ENCODE measurements around the gene MRPL1. TPM values are rescaled to one million over a fixed set of nuclear protein-coding genes. Genes with fewer than 3 reads are reported as not detected.
"Not testable (repeated sequence)": the region's sequence is repeated elsewhere in the genome, so short reads cannot be mapped to it uniquely, and the experiment has no call there.

Gene MRPL1
- polyA plus RNA-seq, 3 donors = 14.8 to 33.0 (median 21.9) TPM

DNA sequence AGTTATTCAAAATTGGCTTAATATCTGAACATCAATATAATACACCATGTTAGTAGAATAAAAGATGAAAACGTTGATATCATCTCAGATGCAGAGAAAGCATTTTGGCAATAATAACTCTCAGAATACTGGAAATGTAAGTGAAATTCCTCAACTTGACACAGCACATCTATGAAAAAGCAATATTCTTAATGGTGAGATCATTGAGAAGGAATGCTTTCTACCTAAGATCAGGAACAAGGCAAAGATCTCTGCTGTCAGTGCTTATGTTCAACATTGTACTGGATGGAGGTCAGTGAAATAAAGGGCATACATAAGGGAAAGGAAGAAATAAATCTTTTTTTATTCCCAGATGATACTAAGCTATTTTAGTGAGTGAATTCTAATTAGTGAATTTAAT, 40.6 kb downstream of the MRPL1 start:
- WGBS, 3 donors = 83 to 89% (median 88%) methylated on average over 1 of the region's 1 CpG
- H3K27ac ChIP-seq (ENCODE audit: low read depth, low read length) = no peak overlapping the region

DNA sequence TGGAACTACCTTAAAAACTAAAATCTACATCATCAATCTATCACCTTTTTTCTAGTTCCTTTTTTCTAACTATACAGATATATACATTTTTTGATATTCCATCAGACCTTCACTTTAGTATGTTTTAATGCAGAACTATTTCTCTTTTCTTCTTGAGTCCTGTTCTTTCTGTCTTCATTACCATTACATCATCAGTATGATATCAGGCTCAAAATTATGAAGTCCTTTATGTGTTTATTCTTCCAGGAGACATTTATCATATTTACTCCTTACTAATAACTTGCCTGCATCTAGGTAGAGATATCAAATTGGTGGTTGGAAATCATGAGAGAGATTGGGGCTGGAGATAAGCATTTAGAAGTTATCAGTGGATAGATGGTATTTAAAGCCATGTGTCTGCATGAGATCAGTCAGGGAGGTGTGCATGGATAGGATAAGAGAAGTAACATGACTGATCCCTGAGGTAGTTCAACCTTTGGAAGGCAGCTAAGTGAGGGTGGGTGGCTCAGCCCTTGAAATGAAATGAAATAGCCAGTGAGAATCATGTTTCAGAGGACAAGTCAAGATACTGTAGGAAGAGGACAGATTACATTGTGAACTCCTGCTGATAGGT, 43.1 kb downstream of the MRPL1 start:
- H3K27ac ChIP-seq (ENCODE audit: low read depth, low read length) = no peak overlapping the region

- H3K27ac ChIP-seq (ENCODE audit: low read depth, low read length) = no peak overlapping the region
Observed at GRCh38 chr4:77910676-77911075, 48.0 kb downstream of the MRPL1 start.

GRCh38 chr4:77911091-77911490, 48.5 kb downstream of the MRPL1 start:
- WGBS, 3 donors = 98 to 100% (median 99%) methylated on average over 1 of the region's 1 CpG

DNA sequence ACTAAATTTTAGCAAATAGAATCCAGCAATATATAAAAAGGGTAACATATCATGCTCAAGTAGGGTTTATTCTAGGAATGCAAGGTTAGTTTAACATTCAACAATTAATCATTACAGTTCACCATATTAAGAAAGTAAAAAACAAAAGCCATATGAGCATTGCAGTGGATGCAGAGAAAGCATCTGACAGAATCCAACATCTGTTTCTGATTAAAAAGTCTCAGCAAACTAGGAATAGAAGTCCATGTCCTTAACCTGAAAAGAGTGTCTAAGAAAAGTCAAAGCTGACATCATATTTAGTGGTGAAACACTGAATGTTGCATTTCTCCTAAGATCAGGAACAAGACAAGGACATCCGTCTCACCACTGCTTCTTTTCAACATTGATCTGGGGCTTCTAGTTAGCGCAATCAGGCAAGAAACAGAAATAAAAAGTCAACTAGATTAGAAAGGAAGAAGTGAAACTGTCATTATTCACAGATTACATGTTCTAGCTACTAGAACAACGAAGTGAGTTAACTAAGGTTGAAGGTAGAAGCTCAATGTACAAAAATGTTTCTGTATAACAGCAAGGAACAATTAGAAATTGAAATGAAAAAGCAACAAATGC, 49.3 kb downstream of the MRPL1 start:
- 60 to 97% (median 75%) methylated on average over 3 of the region's 3 CpGs for WGBS, 3 donors
- no peak overlapping the region for H3K27ac ChIP-seq (ENCODE audit: low read depth, low read length)

More at GRCh38 chr4:77911091-77911490, 48.5 kb downstream of the MRPL1 start:
- no peak overlapping the region for H3K27ac ChIP-seq (ENCODE audit: low read depth, low read length)

DNA sequence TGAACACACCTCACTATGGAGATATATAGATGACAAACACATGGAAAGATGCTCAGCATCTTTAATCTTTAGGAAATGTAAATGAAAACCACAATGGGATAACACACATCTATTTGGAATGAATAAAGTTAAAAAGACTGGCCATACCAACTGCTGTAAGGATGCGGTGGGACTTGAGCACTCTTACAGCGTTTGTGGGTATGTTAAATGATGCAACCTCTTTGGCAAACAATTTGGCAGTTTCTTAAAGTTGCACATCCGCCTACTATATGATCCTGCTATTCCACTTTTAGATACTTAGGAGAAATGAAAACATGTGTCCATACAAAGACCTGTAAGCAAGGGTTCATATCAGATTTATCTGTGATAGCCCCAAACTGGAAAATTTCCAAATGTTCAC, 50.7 kb downstream of the MRPL1 start:
- no peak overlapping the region for H3K27ac ChIP-seq (ENCODE audit: low read depth, low read length)
- WGBS, 3 donors = 62 to 93% (median 75%) methylated on average over 3 of the region's 3 CpGs

- 92 to 94% (median 92%) methylated on average over 2 of the region's 2 CpGs for WGBS, 3 donors
- H3K27ac ChIP-seq (ENCODE audit: low read depth, low read length) = no peak overlapping the region
Observed at GRCh38 chr4:77917075-77917474, 54.4 kb downstream of the MRPL1 start.

DNA sequence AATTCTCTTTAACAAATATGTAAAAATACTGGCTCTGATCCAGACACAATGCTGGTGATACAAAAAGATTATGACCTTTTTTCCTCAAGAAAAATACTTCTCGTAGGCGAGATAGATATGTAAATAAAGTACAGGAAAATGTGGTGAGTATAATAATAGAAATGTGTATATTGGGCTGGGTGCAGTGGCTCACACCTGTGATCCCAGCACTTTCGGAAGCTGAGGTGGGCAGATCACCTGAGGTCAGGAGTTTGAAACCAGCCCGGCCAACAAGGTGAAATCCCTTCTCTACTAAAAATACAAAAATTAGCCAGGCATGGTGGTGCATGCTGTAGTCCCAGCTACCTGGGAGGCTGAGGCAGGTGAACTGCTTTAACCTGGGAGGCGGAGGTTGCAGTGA, 55.0 kb downstream of the MRPL1 start:
- no peak overlapping the region for H3K27ac ChIP-seq (ENCODE audit: low read depth, low read length)
- WGBS, 3 donors = 78 to 91% (median 79%) methylated on average over 5 of the region's 5 CpGs

- 64 to 84% (median 70%) methylated on average over 3 of the region's 3 CpGs for WGBS, 3 donors
- H3K27ac ChIP-seq (ENCODE audit: low read depth, low read length) = no peak overlapping the region
Observed at GRCh38 chr4:77920371-77920770, 57.7 kb downstream of the MRPL1 start.

GRCh38 chr4:77921701-77922100, 59.1 kb downstream of the MRPL1 start:
- H3K27ac ChIP-seq (ENCODE audit: low read depth, low read length) = no peak overlapping the region
- WGBS, 3 donors = 48 to 72% (median 53%) methylated on average over 5 of the region's 5 CpGs

DNA sequence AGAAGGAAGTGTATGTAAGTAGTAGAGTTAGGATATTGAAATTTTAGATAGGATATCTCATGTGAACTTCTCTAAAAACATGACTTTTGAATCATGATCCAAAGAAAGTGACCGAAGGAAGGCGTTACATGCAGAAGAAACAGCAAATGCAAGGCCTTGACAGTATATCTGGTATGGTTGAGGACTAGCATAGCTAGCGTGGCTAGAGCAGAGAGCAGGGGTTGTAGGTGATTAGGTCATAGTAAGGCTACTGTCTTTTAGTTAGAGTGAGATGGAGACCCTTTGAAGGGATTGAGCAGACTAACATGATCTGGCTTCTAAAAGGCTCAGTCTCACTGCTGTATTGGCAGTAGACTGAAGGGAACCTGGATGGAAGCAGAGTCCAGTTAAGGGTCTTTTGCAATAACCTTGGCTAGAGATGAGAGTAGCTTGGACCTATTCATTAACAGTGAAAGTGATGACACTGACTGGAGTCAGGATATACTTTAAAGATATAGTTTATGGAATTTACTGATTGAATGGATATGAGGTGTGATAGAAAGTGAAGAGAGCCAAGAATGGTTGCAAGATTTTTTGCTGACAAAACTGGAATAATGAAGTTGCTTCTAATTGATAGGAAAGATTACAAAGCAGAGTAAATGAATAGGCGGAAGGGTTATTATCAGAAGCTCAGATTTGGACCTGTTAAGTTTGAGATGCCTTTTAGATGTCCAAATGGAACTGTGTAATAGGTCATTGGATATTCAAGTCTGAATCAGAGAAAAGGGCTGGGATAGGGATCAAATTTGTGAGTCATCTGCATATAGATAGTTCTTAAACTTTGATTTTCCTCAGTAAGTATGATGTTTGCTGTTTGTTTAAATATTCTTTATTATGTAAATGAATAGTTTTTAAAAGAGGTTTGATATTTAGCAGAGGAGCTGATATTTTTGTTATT, 59.8 kb downstream of the MRPL1 start:
- no peak overlapping the region for H3K27ac ChIP-seq (ENCODE audit: low read depth, low read length)
- WGBS, 3 donors = 96 to 97% (median 96%) methylated on average over 4 of the region's 4 CpGs

- H3K27ac ChIP-seq (ENCODE audit: low read depth, low read length) = no peak overlapping the region
- 72 to 83% (median 76%) methylated on average over 1 of the region's 1 CpG for WGBS, 3 donors
Observed at GRCh38 chr4:77927991-77928925, 65.6 kb downstream of the MRPL1 start.

DNA sequence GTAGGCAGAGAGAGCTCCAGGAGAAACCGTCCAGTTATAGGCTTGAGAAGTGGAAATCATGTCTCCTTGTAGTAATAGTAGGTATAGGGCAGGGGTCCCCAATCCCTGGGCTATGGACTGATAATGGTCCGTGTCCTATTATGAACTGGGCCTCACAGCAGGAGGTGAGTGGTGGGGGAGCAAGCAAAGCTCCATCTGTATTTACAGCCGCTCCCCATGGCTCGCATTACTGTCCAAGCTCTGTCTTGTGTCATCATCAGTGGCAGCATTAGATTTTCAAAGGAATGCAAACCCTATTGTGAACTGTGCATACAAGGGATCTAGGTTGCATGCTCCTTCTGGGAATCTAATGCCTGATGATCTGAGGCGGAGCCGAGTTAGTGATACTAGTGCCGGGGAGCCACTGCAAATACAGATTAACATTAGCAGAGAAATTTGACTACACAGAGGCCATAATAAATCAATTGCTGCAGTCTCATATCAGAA, 67.6 kb downstream of the MRPL1 start:
- H3K27ac ChIP-seq (ENCODE audit: low read depth, low read length) = no peak overlapping the region
- 95 to 96% (median 96%) methylated on average over 7 of the region's 7 CpGs for WGBS, 3 donors

- 89 to 97% (median 97%) methylated on average over 4 of the region's 4 CpGs for WGBS, 3 donors
- no peak overlapping the region for H3K27ac ChIP-seq (ENCODE audit: low read depth, low read length)
Observed at GRCh38 chr4:77930876-77931275, 68.2 kb downstream of the MRPL1 start.

DNA sequence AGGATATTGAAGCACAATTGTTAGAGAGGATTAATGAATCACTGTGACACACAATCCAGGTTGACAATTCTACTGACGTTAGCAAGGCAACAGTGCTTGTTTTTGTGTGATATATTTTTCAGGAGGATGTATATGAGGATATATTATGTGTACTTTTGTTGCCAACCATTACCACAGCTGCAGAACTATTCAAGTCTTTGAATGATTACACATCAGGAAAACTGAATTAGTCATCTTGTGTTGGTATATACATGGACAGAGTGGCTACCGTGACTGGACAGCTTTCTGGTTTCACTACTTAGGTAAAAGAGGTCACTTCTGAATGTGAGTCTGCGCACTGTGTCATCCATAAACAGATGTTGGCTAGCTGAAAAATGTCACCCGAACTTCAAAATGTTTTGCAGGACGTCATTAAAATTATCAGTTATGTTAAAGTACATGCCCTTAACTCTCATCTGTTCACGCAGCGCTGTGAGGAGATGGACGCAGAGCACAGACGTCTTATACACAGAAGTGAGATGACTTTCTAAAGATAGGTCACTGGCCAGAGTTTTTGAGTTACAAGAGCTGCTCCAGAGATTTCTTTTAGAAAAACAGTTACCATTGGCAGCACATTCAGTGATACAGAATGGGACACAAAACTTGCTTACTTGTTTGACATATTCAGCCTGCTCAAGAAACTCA, 69.0 kb downstream of the MRPL1 start:
- no peak overlapping the region for H3K27ac ChIP-seq (ENCODE audit: low read depth, low read length)
- 82 to 84% (median 83%) methylated on average over 9 of the region's 9 CpGs for WGBS, 3 donors

- 98 to 100% (median 100%) methylated on average over 1 of the region's 1 CpG for WGBS, 3 donors
- no peak overlapping the region for H3K27ac ChIP-seq (ENCODE audit: low read depth, low read length)
Observed at GRCh38 chr4:77938560-77938959, 75.9 kb downstream of the MRPL1 start.

- H3K27ac ChIP-seq (ENCODE audit: low read depth, low read length) = not testable (repeated sequence)
- WGBS, 3 donors = 96 to 98% (median 98%) methylated on average over 10 of the region's 10 CpGs
Observed at GRCh38 chr4:77945929-77946328, 83.3 kb downstream of the MRPL1 start.

- 97 to 100% (median 97%) methylated on average over 1 of the region's 1 CpG for WGBS, 3 donors
- no peak overlapping the region for H3K27ac ChIP-seq (ENCODE audit: low read depth, low read length)
Observed at GRCh38 chr4:77950203-77950602, 87.6 kb downstream of the MRPL1 start.

All from adipose tissue (tissue), 3 donors.